Psoas muscle (tissue), 8 donors: ENCODE results near the gene MYO1F. TPM values are rescaled to one million over a fixed set of nuclear protein-coding genes. Genes with fewer than 3 reads are reported as not detected.
A peak's percentile ranks its signal among the peaks of the same experiment; 100 is the strongest.

Source experiments
- ATAC-seq, 4 donors: fragments of 200-7000 bp; cut with Tn5 transposase; one replicate each; pipeline ENCODE4 v1.9.1; 2020; ENCODE audit warnings: moderate library complexity in 3 of 4, mild to moderate bottlenecking in 2 of 4
- DNase-seq, 2 donors: peaks; one replicate each; pipeline ENCODE4 v3.0.0-alpha.2; 2020
- H3K27ac ChIP-seq: fragments of 200-600 bp; one replicate; pipeline ENCODE4 v1.8.0; 2022
- H3K27me3 ChIP-seq, 3 donors: fragments of 200-600 bp in 1 of 3; one replicate each; pipeline versions ENCODE4 v1.6.1 to v1.8.0; 2013 to 2022; ENCODE audit warnings: low read length in 2 of 3, mild to moderate bottlenecking in 2 of 3, moderate library complexity in 1 of 3; ENCODE audit not compliant: insufficient read depth in 3 of 3
- H3K36me3 ChIP-seq, 2 donors: fragments of 200-600 bp in 1 of 2; one replicate each; pipeline versions ENCODE4 v1.6.1 to v1.8.0; 2013 to 2022; ENCODE audit warnings: low read depth in 1 of 2, mild to moderate bottlenecking in 1 of 2, moderate library complexity in 1 of 2; ENCODE audit not compliant: insufficient read depth in 1 of 2
- H3K4me1 ChIP-seq: fragments of 200-600 bp; one replicate; pipeline ENCODE4 v1.8.0; 2022
- H3K4me3 ChIP-seq: fragments of 200-600 bp; one replicate; pipeline ENCODE4 v1.8.0; 2022; ENCODE audit warnings: mild to moderate bottlenecking
- H3K9me3 ChIP-seq: fragments of 200-600 bp; one replicate; pipeline ENCODE4 v1.8.0; 2022
- WGBS, 3 donors: extraction: QIAGEN DNeasy Blood & Tissue Kit; methylation state at CpG; one replicate each; pipeline versions ENCODE4 v1.1.6 to v1.1.7; 2013; 5-methylcytosine and 5-hydroxymethylcytosine counted together
- intact Hi-C, 2 donors: fragments of 100-400 bp; cut with DNase I; formaldehyde crosslinking; loops; one replicate each; pipeline versions ENCODE4 v1.11.0 to v1.14.2; 2022
- polyA plus RNA-seq, 3 donors: library from polyadenylated mRNA; stranded (reverse); fragments of 200-250 nt; gene quantifications; one replicate each; pipeline ENCODE4 v1.2.3, GENCODE V29; 2013
- total RNA-seq, 4 donors: library from RNA; stranded (reverse); fragmentation: NEBNext Ultra II Directional in 2 of 4; extraction: Animal tissue kit (Norgen Biotek cat#: 25700) in 2 of 4; gene quantifications; one replicate each; pipeline versions ENCODE4 v1.2.1 to v1.2.4, GENCODE V29; 2021 to 2023
- TF ChIP-seq, protein P1 (sequence below): fragments of 200-600 bp; IDR thresholded peaks from one replicate; pipeline ENCODE4 v1.8.0; 2022; ENCODE audit warnings: antibody characterized with exemption
- donor health status: healthy with polysubstance abuse.
- donor health status: DM: no; HTN: no; CAD: no; lungs with moderate emphysema.
- donor health status: Bipolar disorder and iron deficiency.
- donor health status: healthy.
- donor health status: DM: yes; HTN: yes; CAD: no.
- donor health status: DM: no; HTN: no; CAD: no.
- donor health status: DM: no; HTN: no; CAD: no.
- donor health status: DM: yes; HTN: yes; CAD: no.

Gene MYO1F
- total and polyA plus RNA-seq, 7 donors = 1.00 to 6.3 (median 3.5) TPM

DNA sequence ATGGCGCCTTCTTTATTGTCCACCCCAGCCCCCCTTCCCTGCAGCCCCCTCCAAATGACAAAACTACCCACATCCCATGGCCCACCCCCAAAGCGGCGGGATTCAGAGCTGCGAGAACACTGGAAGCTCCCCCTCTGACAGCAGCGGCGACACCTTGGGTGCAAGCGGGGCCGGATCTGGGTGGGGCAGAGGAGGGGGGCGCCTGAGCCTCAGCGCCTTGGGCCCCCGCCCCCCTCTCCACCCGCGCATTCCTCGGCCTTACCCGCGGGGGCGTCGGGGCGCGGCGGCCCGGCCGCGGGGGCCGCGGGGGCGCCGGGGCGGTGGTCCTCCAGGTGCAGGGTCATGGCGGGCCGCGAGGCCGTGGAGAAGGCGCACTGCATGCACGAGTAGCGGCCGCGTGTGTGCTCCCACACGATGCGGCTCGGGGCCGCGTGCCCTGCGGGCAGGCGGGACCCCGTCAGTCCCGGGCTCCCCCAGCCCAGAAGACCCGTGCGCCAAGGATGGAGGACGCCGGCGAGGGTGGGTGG lies 66.6 kb downstream of the MYO1F start:
- no peak overlapping the region for H3K27ac ChIP-seq
- WGBS, 3 donors = 79 to 80% (median 79%) methylated on average over 21 to 52 of the region's 52 CpGs

GRCh38 chr19:8506402-8506957 lies 70.8 kb downstream of the MYO1F start:
- DNase-seq = no peak
- ATAC-seq = peak; percentile 3 to 11 (median 6)
- H3K27me3 ChIP-seq = no peaks in the 10 kb centered on the region
- no peaks in the 10 kb centered on the region for H3K9me3 ChIP-seq
- H3K4me3 ChIP-seq = peak overlapping the region; percentile 73
- peaks cover 0 to 9% of the 10 kb centered on the region in 2 donors for H3K36me3 ChIP-seq
- TF ChIP-seq, protein P1, sequence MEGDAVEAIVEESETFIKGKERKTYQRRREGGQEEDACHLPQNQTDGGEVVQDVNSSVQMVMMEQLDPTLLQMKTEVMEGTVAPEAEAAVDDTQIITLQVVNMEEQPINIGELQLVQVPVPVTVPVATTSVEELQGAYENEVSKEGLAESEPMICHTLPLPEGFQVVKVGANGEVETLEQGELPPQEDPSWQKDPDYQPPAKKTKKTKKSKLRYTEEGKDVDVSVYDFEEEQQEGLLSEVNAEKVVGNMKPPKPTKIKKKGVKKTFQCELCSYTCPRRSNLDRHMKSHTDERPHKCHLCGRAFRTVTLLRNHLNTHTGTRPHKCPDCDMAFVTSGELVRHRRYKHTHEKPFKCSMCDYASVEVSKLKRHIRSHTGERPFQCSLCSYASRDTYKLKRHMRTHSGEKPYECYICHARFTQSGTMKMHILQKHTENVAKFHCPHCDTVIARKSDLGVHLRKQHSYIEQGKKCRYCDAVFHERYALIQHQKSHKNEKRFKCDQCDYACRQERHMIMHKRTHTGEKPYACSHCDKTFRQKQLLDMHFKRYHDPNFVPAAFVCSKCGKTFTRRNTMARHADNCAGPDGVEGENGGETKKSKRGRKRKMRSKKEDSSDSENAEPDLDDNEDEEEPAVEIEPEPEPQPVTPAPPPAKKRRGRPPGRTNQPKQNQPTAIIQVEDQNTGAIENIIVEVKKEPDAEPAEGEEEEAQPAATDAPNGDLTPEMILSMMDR = no peak
- H3K4me1 ChIP-seq = peaks cover 11% of the 10 kb centered on the region
- intact Hi-C loops = loop anchor here (2.0 to 5.0 kb wide), 3 partner anchors 94 to 156 kb away; partner anchors contain the start of gene MARCHF2 (in 1 of the 2)
- 19 to 29% (median 22%) methylated on average over 18 of the region's 18 CpGs for WGBS, 3 donors
- peak overlapping the region; percentile 53 for H3K27ac ChIP-seq

More for the DNA sequence above, 66.6 kb downstream of the MYO1F start:
- TF ChIP-seq, protein P1 = no peak
- no peak for ATAC-seq
- DNase-seq = no peak
- intact Hi-C loops = no loop called here
- Histone ChIP-seq H3K36me3 (peaks cover 0 to 12% of the 10 kb centered on the region in 2 donors), H3K27me3 (no peaks in the 10 kb centered on the region), H3K4me1 (peaks cover 24% of the 10 kb centered on the region), H3K4me3 (no peak overlapping the region), H3K9me3 (no peaks in the 10 kb centered on the region)

DNA sequence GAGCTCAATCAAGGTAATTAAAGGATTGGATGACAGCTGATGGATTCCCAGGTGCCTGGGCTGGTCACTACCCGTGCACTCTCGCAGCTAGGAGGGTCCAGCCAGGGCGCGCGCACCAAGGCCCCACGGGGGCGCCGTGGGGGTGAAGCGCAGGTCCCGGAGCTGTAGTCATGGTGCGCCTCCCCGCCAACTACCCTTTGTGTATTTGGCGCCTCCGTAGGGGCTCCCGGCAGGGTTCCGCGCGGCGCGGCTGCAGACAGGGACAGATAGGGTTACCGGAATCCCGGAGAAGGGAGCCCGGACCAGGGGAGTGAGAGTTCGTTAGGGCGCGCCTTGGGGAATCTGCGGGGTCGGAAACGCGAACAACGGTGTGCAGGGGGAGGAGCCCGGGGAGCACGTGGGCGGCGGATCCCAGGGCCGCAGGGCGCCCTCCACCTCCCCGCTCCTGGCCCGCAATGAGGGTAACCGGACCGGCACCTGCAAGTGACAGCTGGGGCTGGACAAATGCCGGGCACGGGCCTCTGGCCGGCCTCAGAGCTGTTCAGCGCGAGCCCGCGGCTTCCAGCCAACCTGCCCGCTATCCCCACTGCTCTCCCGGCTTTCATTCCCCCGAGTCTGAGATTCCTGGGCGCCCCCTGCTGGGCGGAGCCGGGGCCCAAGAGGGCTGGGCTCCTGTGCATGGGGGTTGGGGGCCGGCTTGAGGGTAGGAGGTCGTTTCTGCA lies 71.4 kb downstream of the MYO1F start:
- Histone ChIP-seq H3K4me1 (peaks cover 11% of the 10 kb centered on the region), H3K9me3 (no peaks in the 10 kb centered on the region), H3K27me3 (no peaks in the 10 kb centered on the region), H3K27ac (peak overlapping the region; percentile 53), H3K36me3 (peaks cover 0 to 5% of the 10 kb centered on the region in 2 donors), H3K4me3 (peak overlapping the region; percentile 73)
- peak; percentile 87 to 91 (median 90) for ATAC-seq
- intact Hi-C loops = loop anchor here (1.0 to 5.0 kb wide), 4 partner anchors 93 to 155 kb away; partner anchors contain the start of gene MARCHF2 (in 2 of the 2)
- WGBS, 3 donors = 0 to 1% (median 1%) methylated on average over 42 to 56 of the region's 56 CpGs
- TF ChIP-seq, protein P1 = peak; percentile 84
- DNase-seq = peak; percentile 82 to 92

DNA sequence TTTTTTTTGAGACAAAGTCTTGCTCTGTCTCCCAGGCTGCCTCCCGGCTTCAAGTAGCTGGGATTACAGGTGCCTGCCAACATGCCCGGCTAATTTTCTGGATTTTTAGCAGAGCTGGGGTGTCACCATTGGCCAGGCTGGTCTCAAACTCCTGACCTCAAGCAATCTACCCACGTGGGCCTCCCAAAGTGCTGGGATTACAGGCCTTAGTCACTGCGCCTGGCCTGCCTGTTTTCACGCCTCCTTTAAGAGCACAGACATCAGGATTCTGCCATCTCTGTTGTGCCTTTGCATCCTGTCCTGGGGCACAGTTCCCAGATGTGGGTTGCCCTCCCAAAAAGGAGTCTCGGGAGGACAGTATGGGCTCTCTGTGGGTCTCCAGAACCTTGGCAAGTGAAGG lies 72.3 kb downstream of the MYO1F start:
- 65 to 78% (median 71%) methylated on average over 6 of the region's 6 CpGs for WGBS, 3 donors
- H3K4me3 ChIP-seq = no peak overlapping the region
- no peaks in the 10 kb centered on the region for H3K9me3 ChIP-seq
- intact Hi-C loops = loop anchor here (1.0 to 5.0 kb wide), 3 partner anchors 38 to 153 kb away; partner anchors contain the start of gene MARCHF2 (in 1 of the 2)
- H3K27me3 ChIP-seq = no peaks in the 10 kb centered on the region
- H3K4me1 ChIP-seq = peaks cover 11% of the 10 kb centered on the region
- DNase-seq (no peak), ATAC-seq (no peak)
- TF ChIP-seq, protein P1 = no peak
- no peaks in the 10 kb centered on the region for H3K36me3 ChIP-seq
- H3K27ac ChIP-seq = no peak overlapping the region
